Measurements from ENCODE around the gene HS2ST1. TPM values are rescaled to one million over a fixed set of nuclear protein-coding genes. Genes with fewer than 3 reads are reported as not detected.
"Not testable (repeated sequence)": the region's sequence is repeated elsewhere in the genome, so short reads cannot be mapped to it uniquely, and the experiment has no call there.

Gene HS2ST1
- polyA plus RNA-seq, 10 donors, result 18.6 to 26.9 (median 22.6) TPM

DNA sequence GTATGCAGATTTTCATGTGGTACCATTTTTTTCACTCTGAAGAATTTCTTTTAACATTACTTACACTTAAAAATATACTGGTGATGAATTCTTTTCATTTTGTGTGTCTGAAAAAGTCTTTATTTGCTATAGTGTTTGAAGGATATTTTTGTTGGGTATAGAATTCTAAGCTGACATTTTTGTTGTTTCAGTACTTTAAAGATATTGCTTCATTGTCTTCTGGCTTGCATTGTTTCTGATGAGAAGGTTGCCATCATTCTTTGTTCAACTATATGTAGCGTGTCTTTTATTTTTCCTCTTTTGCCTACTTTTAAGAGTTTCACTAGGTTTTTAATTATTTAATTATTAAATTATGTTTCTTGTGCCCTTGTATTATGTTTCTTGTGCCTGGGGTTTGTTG is 8.0 kb downstream of the HS2ST1 start:
- no peak for DNase-seq

DNA sequence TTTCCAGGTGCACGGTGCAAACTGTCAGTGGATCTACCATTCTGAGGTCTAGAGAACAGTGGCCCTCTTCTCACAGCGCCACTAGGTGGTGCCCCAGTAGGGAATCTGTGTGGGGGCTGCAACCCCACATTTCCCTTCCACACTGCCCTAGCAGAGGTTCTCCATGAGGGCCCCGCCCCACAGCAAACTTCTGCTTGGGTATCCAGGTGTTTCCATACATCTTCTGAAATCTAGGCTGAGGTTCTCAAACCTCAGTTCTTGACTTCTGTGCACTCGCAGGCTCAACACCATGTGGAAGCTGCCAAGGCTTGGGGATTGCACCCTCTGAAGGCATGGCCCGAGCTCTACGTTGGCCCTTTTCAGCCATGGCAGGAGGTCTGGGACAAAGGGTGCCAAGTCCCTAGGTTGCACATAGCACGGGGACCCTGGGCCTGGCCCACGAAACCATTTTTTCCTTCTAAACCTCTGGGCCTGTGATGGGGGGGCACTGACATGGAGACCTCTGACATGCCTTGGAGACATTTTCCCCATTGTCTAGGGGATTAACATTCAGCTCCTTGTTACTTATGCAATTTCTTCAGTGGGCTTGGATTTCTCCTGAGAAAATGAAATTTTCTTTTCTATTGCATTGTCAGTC is 10.0 kb downstream of the HS2ST1 start:
- no peak for DNase-seq

DNA sequence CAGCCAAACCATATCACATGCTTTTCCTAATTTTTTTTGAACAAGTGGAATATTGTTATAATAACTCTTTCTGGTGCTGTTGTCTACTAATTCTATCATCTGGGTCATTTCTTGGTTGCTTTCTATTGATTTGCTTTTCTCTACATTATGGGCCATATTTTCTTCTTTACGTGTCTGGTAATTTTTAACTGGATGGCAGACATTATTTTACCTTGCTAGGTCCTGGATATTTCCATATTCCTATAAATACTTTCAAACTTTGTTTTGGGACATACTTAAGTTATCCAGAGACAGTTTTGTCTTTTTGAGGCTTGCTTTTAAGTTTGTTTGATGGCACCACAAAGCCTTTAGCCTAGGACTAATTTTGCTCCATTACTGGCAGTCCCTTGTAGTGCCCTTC is 11.3 kb downstream of the HS2ST1 start:
- no peak for DNase-seq

DNA sequence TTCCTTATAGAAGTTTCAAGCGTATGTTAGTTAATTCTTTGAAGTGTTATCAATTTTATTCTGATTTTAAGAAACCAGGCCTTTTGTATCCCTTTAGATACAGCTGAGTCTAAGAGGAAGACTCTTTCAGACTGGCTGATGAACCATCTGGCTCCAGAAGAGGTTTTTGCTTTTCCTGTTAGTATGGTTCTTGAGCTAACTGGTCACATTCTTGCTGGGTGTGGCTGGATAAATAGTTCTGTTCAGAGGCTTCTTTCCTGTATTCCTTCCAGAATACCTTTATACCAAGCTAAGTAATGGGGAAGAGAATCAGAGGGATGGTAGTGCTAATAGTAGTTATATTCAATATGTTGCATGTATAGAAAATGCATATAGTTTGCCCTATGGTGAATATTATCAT is 12.4 kb downstream of the HS2ST1 start:
- DNase-seq, result no peak

DNA sequence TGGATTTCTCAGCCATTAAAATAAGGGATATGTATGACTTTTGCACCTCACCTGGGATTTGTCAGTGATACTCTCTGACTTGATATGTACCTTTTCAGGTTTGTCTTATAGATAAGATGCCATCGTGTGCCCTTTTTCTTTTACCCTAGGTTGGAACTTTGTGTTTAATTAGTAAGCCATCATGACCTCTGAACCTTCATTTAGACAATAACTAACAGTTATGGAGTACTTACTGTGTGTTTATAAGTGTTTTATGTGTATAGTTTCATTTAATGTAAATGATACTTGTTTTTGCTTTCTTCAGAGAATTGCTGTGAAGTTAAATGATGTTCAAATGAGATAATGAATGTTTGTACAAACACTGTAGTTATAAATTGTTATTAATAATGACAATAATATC is 14.4 kb downstream of the HS2ST1 start:
- no peak for DNase-seq

DNA sequence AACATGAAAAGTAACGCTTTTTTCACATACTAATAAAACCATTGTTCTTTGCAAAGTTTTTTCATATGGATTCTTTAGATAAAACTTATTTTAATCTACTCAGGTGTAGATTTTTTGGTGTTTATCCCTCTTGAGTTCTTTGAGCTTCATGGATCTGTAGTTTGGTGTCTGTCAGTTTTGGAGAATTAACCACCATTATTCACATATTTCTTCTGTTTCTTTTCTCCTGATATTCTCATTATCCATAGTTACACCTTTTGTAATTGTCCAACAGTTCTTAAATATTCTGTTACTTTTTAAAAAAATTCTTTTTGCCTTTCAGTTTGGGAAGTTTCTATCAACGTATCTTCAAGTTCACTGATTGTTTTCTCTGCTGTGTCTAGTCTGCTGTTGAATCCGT is 18.6 kb downstream of the HS2ST1 start:
- DNase-seq, result no peak

DNA sequence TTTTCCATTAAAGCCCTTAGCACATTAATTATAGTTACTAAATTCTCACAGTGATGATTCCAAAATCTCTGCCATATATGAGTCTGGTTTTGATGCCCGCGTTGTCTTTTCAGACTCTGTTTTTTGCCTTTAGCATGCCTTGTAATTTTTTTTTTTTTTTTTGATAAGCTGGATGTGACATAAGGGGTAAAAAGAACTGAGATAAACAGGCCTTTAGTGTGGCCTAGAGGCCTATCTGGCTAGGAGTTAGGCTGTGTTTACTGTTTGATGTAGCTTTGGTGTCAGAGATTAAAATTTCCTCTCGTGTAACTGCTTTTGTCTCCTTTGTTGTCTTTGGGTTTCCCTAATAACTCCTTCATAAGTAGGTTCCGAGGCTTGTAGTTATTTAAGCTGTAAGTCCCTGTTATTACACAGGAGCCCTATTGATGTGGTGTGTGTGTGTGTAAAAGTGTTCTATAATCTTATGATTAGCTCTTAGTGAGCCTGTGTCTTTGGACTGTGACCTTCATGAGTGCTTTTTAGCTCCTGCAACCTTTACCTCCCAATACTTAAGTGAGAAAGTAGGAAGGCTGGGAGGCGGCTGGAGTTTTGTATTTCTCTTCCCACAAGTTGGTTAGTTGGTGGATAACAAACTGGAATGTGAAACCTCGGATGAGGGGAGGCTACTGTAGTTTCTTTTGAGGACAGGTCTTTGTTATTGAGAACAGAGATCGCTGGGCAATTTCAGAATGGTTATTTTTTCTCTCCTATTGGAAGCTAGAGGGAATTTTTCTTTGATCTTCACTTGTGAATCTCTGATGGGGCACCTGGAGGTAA is 19.3 kb downstream of the HS2ST1 start:
- DNase-seq, result no peak

DNA sequence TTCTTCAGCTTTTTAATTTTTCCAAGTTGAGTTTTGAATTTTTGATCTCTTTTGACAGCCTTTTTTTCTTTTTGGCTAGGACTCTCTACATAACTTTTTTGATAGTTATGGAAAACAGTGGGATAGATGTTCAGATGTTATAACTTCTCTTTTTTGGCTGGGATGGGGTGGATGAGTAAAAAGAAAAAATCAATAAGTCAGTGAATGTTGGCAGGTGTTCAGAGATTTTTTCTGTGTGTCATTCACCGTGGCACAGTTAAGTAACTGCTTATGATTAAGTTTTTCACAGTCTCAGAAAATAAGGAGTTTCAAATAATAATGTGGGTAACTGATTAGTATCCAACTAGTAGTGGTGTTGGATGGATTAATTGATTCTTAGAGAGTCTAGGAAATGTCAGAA is 24.0 kb downstream of the HS2ST1 start:
- no peak for DNase-seq

DNA sequence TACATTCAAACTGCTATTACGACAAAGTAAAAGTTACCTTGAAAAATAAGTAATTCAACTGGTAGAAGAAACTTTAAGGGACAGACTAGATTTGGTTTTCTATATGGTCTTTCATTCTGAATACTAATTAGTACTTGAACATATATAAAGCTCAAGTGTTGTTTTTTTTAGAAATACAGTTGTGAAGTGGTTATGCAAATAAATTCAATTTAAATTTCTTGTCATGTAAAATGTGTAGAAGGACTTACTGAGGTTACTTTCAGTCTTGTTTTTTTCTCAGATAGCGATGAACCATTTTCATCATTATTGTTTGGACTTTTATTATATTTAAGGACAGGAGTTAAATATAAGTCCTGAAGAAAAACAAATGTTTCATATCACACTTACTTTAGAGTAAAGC is 24.4 kb downstream of the HS2ST1 start:
- no peak for DNase-seq

DNA sequence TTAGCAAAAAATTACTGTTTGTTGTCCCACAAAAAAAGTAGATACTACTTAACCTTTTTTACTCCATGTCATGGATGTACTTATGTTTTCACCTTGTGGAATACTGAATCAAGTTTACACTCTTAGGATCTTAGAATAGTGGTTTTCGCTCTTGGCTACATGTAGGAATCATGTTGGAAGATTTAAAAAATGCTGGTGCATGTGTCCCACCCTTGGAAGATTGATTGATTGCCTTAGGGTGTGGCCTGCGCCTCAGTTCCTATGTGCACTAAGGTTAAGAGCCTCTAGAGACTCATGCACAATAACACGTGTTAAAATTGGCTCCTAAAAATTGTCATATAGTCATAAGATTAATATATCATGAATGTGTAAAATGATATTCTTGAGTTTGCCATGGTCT is 25.0 kb downstream of the HS2ST1 start:
- peak in 1 of 3 donors; percentile 19 for DNase-seq

DNA sequence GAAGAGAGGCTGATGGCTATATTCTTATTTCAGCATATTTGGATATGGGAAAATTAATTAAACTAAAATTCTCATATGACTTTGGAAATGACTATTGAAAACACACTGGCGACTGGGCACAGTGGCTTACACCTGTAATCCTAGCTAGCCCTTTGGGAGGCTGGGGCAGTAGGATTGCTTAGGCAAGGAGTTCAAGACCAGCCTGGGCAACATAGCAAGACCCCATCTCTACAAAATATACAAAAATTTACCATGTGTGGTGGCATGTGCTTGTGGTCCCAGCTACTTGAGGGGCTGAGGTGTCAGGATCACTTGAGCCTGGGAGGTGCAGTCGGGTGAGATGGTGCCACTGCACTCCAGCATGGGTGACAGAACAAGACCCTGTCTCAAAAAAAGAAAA is 26.2 kb downstream of the HS2ST1 start:
- DNase-seq, result no peak

DNA sequence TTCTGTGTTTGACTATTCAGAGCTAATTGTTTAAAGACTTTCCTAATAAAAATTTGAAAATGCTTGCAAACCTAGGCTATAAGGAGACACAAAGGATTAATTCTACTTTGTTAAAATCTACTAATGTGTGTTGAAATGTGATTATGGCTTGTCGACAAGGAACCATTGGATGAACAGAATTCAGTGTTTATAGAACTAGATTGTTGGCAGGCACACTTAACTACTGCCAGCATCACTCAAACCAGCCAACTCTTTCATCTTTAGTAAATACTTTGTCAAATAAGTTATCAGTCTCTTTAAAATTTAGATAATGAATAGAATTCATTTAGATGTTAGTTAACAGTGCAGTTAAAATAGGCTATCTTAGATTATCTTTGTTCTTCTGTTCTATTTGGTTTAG is 27.6 kb downstream of the HS2ST1 start:
- DNase-seq, result no peak

DNA sequence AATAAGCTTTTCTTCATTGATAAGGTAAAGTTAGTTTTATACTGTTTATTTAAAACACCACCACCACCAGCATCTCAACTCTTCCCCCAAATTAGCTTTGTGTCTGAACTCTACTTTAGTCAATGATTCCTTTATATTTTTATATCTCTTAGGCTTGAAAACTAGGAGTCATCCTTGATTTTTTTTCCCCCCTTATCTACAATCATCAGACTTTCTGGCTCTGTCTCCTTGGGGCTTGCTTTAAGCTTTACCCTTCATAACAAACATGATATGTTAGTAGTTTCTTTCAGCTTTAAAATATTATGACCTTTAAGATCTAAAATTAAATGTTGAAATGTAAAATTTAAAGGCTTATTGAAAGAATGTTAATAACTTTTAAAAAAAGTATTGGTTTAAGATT is 28.3 kb downstream of the HS2ST1 start:
- no peak for DNase-seq

DNA sequence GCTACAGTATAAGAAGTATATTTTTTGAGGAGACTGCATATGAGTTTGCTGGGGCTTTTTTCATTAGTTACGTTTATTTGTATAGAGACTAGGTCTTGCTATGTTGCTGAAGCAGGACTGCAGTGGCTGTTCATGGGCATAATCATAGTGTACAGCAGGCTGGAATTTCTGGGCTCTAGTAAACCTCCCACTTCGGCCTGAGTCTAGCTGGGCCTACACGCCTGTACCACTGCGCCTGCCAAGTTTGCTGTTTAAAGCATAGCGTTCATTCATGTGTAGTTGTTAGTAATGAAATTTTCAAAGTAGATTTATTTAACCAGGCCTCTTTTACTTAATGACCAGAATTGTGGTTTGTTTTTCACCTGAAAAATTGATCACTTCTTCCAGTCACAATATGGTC is 33.8 kb downstream of the HS2ST1 start:
- DNase-seq, result peak in 1 of 3 donors; percentile 14

DNA sequence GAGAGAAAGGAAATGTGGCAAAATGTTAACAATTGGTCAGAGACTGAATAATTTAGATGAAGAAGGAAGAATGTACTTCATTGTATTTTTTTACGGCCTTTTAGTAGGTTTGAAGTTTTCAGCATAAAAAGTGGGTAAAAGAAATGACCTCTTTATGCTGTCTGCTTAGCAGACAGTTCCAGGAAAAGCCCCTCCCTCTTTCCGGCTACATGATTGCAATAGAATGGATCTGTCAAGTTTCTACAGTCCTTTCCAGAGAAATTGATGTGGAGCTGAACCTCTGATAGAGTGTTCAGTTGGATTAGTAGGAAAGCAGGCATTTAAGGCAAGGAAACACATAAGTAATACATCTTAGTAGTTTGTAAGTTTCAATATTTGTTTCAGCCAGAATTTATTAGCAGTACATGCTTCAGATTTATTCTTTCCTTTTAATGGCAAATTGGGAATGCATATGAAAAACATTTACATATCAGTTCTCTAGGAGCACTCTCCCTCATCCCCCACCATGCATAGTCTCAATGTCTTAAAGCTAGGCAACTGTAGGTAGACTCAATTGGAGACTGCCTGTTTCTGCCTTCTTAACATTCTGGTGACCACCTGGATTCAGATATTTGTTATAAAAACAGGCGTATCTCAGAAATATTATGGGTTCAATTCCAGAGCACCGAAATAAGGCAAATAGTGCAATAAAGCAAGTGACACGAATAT is 36.4 kb downstream of the HS2ST1 start:
- DNase-seq, result no peak

DNA sequence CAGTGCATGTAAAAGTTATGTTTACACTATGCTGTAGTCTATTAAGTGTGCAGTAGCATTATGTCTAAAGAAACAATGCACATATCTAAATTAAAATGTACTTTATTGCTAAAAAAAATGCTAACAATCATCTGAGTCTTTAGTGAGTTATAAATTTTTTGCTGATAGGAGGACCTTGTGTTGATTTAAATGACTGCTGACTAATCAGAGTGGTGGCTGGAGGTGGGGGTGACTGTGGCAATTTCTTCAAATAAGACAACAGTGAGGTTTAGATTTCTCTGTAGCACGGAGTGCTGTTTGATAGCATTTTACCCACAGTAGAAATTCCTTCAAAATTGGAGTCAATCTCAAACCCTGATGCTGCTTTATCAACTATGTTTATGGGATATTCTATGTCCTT is 37.0 kb downstream of the HS2ST1 start:
- no peak for DNase-seq

DNA sequence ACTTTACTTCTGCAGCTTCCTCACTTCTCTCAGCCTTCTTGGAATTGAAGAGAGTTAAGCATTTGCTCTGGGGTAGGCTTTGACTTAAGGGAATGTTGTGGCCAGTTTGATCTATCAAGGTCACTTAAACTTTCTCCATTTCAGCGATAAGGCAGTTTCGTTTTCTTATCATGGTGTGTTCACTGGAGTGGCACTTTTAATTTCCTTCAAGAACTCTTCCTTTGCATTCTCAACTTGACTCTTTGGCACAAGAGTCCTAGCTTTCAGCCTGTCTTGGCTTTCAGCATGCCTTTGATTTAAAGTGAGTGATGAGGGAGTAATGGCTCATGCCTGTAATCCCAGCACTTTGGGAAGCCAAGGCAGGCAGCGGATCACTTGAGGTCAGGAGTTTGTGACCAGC is 38.7 kb downstream of the HS2ST1 start:
- no peak for DNase-seq

DNA sequence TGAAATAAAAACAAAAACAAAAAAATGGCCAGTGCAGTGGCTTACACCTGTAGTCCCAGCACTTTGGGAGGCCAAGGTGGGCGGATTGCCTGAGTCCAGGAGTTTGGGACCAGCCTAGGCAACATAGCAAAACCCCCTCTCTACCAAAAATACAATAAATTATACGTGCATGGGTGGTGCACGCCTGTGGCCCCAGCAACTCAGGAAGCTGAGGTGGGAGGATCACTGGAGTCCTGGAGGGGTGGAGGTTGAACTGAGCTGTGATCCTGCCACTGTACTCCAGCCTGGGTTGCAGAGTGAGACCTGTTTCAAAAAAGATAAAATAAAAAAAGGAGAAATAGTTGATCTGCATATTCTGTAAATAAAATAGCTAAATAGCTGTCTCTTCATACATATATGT is 41.2 kb downstream of the HS2ST1 start:
- no peak for DNase-seq

DNA sequence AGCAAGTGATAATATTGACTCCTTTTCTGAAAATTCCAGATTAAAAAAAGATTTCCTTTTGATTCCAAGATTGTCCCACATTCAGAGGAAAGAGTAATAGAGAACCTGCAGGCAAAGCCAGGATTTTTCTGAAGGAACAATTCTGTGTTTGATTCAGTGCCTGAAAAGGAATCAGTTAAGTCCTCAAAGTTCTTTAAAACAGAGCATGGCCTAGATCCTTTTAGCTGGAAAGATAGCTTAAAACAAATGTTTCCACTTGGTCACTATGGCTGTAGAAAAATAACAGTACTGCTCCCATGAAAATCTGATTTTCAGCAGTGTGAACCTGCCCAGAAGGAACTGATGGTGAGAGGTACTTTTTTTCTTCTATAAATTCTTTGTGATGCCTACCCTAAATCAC is 41.8 kb downstream of the HS2ST1 start:
- DNase-seq, result peak in 2 of 3 donors; percentile 22 to 47

DNA sequence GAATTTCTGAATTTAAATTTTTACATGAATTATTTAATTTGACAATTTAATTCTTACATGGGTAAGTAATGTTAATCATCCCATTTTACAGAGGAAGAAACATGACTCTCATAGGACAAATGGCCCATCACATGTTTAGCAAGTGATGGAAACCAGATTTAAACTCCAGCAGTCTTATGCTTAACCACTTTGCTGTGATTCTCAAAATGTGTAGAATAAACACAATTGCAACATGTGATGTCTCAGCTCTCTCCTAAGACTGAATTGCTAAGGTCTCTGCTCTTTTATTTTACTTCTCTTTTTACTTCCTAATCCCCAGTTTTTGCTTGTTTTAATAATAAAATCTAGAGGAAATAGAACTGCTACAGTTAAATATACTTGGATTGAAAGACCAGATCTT is 42.8 kb downstream of the HS2ST1 start:
- no peak for DNase-seq

DNA sequence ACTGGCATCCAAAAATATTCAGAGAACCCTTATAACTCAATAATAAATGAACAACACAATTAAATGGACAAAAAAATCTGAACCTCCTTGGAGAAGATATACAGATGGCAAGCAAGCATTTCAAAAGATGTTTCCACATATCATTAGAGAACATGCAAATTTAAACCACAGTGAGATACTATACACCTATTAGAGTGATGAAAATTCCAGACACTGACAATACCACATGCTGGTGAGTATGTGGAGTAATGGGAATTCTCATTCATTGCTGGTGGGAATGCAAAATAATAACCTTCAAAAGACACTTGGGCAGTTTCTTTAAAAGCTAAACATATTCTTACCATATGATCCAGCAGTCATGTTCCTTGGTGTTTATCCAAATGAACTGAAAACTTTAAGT is 46.1 kb downstream of the HS2ST1 start:
- no peak for DNase-seq

DNA sequence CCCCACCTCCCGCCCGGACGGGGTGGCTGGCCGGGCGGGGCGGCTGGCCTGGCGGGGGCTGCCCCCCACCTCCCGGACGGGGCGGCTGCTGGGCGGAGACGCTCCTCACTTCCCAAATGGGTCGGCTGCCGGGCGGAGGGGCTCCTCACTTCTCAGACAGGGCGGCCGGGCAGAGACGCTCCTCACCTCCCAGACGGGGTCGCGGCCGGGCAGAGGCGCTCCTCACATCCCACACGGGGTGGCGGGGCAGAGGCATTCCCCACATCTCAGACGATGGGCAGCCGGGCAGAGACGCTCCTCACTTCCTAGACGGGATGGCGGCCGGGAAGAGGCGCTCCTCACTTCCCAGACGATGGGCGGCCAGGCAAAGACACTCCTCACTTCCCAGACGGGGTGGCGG is 49.4 kb downstream of the HS2ST1 start:
- not testable (repeated sequence) for DNase-seq

Data from muscle of back (tissue), 11 donors.